HG02943 (cell line): ENCODE data around the gene GABRP.

Source experiments
- ATAC-seq: cut with Tn5 transposase; IDR thresholded peaks from one replicate; pipeline ENCODE4 v1.9.1; 2021; ENCODE audit warnings: mild to moderate bottlenecking, low read depth, moderate library complexity; ENCODE audit not compliant: unreplicated experiment

Gene GABRP

DNA sequence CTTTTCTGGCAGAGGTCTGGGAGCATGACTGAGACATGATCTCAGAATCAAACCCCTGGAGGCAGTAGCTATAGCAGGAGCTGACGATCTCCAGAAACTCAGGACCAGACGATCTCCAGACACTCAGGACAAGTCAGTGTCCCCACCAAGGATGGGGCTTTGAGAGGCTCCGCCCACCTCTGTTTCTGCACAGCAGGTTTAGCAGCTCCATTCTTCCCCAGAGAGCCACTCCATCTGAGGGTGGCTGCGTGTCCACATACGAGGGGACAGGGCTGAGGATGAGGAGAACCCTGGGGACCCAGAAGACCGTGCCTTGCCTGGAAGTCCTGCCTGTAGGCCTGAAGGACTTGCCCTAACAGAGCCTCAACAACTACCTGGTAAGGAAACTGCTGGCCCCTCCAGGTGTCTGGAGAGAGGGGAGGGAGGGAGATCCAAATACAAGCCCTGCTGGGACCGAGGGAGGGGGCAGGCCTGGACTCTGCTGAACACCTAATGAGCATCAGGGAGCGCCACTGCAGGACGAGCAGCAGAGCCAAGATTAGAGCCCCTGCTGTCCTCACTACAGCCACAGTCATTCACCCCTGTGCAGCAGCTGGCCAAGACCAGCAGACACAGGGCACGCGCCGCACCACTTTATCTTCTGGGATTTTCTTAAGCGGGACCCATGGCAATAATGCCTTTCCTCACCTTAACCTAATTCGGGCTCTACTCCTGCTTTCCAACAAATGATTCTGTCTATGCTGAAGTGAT, at the start of gene GABRP:
Gene GABRP, plus strand, starts transcription at position 228 of the 750 bp plus-strand sequence. CDS start 4,891 bp downstream, outside the sequence.
- no peak for ATAC-seq

- no peak for ATAC-seq
Measured at GRCh38 chr5:170736966-170737365, 46.6 kb upstream of the GABRP start.

DNA sequence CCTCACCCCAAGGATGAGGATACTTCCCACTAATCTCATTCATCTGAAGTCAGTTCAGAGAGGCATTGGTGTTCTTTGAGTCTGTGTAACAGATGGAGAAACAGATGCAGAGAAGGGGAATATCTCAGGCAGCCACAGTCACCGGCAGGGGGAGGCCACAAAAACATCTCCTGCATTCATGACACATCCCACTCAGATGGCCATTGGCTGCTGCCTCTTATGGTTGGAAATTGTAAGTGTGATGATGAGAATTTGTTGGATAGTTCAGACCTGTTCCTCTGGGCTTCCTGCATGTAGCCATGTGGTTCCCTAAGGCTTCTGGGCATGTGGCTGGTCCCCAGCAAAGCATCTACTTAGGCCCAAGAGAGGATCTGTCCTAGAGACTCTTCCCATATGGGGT, 45.9 kb upstream of the GABRP start:
- ATAC-seq, result no peak

GRCh38 chr5:170738840-170739239, 44.7 kb upstream of the GABRP start:
- ATAC-seq, result no peak

DNA sequence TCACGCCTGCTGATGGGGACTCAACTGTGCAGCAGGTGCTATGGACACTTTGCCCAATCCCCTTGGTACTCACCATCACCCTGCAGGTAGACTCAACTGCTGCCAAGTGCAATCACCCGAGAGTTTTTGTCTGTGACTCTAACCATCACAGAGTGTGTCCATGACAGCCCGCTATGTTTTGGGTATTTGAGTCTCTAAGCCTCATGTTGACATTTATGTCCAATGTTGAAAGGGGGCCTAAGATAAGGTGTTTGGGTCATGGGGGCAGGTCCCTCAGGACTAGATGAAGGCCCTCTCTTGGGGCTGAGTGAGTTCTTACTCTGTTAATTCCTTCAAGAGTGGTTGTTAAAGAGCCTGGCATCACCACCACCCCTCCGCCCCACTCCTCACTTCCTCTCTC, 44.1 kb upstream of the GABRP start:
- no peak for ATAC-seq

DNA sequence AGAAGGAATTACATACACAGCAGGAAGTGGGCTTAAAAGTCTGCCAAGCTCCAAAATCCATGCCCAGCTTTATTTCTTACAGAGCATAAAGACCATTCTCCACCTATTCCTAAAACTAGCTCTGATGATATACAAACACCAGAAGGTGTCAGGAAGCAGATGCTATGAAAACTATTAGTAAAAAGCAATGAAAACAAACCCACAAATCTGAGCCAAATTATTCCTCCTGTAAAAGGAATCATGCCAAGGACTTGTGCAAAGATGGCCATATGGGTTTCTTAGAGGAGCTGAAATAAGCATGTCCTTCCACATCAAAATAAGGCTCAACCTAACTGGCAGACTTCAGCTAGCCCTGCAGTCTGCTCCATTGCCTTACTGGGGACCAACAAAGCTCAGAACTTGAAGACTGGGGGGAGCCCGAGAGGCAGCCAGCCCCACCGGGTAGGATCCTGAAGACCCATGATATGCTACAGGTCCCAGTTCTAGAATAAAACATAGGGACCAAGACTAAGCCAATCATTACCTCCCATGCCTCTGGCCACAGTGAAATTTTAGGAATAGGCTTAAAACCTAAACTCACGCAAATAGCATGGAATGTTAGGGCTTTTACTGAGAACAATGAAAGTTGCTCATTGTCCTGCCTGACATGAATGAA, 42.8 kb upstream of the GABRP start:
- no peak for ATAC-seq

GRCh38 chr5:170741801-170742200, 41.7 kb upstream of the GABRP start:
- ATAC-seq, result no peak

DNA sequence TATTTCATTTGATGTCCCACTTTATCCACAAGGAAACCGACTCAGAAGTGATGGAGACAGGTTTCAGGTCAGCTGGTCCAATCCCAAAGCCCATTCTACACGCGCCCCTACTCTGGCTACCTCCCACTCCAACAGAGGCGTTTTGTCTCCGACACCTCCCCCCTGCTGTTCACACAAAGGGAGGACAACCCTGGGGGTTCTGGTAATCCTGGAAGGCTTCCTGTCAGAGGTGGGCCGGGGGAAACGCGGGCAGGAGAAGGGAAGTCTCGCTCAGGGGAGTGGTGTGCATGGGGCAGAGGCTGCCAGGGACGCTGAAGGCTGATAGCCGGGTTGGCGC, 39.7 kb upstream of the GABRP start:
- ATAC-seq, result no peak

DNA sequence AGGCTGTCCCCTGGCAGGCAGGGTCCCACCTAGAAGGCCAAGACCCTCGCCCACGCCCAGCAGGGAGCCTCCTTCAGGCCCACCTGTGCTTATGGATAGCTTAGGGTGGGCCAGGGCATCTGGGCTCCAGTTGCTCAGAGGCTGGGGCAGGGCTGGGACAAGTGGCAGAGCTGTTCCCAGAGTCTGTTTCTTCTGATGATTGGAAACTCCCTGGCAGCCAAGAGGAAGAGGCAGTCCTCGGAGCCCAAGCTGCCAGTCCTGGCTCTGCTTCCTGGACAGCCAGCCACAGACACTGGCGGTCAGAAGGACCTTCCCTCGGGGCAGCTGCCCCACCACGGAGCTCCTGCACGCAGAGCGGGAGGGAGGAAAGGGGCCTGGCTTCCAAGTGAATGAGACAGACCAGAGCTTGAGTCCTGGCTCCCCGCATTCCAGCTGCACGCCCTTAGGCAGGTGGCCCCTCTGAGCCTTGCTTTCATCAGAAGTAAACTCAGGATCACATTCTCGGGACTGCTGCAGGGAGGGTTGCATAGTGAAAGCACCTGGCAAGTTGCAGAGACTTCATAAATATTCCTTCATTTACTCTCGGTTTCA, 37.9 kb upstream of the GABRP start:
- no peak for ATAC-seq

DNA sequence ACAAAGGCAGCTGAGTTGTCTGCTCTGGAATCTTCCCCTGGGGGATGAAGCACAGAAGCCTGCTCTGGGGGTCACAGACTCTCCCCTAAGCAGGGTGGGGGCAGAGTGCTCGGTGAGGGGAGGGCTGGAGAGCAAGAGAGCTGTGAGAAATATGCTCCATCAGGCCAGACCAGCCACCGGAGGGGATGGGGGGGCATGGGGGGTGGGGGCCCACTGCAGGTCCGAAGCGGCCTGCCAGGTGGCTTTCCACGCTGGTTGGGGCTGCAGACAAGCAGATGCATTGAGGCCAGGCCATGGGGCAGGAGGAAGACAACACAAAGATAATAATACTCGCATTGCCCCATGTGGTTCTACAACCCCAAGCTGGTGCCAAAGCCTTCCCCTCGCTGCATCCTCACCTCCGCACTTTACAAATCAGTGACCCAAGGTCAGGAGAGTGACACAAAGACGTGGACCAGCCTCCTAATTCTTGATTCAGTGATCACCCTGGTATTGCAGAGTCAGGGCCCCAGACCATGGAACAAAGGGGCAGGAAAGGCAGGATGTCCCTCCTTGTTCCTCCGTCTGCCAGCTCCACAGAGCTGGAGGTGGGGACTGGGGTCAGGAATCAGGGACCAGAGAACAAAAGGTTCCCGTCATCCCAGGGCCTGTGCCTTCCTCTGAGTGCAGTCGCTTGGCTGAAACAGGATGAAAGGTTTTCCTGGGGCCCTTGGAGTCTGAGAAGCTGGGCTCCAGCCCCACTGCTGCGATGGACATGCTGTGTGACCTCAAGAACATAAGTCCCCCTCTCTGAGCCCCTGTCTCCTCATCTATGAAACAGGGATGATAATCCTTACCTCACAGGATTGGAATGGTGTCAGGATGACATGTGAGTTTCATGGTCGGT, 37.2 kb upstream of the GABRP start:
- ATAC-seq, result no peak

- ATAC-seq, result no peak
Measured at GRCh38 chr5:170746961-170747340, 36.6 kb upstream of the GABRP start.

- no peak for ATAC-seq
Measured at GRCh38 chr5:170747357-170747756, 36.2 kb upstream of the GABRP start.

DNA sequence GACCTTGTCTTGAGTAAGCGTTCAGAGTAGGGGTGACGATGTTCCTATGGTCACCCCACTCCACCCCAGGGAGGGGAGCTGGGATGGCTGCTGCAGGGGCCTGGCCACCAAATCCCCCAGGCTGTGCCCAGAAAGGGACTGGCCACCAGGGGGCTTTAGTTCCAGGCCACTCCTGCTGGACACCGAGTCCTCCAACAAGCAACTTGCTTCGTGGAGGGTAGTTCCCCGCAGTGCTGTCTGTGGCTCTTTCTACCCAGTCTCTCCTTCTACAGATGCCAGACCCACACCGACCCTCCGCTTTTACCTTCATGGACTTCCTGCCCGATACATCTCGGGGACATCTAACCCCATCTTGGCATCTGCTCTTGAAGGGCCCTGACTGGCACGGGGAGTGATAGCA, 35.7 kb upstream of the GABRP start:
- ATAC-seq, result no peak

GRCh38 chr5:170748951-170749471, 34.5 kb upstream of the GABRP start:
- no peak for ATAC-seq

GRCh38 chr5:170749911-170750431, 33.6 kb upstream of the GABRP start:
- ATAC-seq, result no peak

DNA sequence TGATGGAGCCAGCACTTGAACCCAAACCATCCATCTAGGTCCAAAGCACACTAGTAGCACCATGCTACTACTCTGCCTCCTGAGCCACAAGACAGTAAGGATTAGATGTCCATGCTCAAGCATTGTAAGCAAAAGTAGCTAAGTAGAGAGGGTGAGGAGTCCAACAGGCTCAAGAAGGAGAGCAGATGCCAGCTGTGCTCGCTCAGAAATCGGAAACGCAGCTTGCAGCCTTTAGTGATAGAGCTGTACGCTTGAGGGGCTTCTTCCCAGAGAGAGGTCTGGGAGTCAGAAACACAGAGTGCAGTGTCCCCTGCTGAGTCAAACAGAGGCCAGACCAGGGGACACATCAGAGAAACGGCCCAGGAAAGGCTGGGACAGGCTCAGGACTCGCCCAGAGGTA, 32.7 kb upstream of the GABRP start:
- ATAC-seq, result no peak

- no peak for ATAC-seq
Measured at GRCh38 chr5:170751631-170752030, 31.9 kb upstream of the GABRP start.

DNA sequence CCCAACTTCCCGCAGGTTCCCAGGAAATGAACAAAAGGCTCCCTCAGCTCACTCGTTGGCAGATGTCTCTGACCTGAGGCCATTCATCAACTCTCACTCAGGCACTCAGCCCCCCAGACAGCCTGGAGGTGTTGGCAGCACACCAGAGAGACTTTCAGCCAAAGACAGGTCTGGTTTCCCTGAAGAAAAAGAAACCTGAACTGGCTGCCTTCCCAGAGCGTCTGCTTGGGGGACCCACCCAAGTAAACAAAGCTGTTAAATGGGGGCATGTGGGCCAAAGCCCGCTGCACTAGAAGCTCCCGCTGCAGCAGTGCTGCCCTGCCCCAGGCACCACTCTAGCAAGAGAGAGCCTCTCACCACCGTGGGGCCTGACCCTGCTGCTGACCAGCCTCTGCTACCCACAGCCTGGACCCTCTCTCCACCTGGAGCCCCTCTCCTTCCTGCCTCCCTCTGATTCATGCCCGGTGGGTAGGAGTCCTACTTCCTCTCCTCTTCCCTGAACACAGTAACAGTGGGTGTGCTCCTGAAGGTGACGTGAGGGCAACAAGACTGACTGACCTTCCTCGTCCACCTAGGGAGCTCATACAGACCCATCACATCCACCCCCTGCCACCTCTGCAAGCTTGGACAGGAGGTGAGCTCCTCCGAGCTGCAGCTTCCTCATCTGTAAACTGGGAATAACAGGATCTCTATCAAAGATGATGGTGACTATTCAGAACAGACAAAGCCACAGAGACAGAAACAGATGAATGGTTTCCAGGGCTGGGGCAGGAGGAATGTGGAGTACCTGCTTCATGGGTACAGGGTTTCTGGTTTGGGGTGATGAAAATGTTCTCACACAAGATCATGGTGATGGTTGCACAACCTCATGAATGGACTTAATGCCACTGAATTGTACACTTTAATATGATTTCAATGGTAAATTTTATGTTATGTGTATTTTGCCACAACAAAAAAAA, 31.0 kb upstream of the GABRP start:
- no peak for ATAC-seq

- ATAC-seq, result no peak
Measured at GRCh38 chr5:170753311-170753710, 30.2 kb upstream of the GABRP start.
